ENCODE measurements around the gene PLEKHH2. TPM values are rescaled to one million over a fixed set of nuclear protein-coding genes. Genes with fewer than 3 reads are reported as not detected.

Gene PLEKHH2
- total RNA-seq, 1 experiment from 2014 or later: 21.2 TPM

DNA sequence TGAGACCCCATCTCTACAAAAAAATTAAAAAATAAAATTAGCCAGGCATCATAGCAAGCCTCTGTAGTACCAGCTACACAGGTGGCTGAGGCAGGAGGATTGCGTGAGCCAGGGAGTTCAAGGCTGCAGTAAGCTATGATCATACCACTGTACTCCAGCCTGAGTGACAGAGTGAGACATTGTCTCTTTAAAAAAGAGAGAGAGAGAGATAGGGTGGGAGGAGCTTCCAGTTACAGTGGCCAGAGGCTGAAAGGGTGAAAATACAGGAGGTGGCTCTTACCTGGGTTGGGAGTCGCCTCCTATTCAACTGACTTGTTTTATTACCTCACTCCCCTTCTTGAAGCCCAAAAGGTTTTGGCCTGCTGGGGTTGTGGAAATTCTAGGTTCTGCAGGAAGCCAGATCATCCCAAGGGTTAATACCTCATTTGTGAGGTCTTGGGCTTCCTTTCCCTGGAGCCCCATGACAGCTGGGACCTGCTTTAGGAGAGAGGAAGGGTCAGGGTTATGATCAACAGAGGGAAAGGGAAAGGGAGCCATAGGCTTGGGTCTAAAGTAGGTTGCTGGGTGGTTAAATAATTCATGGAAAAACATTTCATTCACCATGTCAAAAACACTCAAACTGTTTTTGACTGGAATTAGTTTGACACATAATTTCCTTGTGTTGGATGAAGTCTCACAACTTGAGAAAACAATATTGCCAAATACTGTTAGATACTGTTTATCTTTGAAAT is 154.1 kb downstream of the PLEKHH2 start:
- CTCF ChIA-PET: no interaction called here
- H3K27ac Mint-ChIP-seq (ENCODE audit: unreplicated experiment): no peak overlapping the region
- no TSS peak for BruUV-seq (replicated peaks)

DNA sequence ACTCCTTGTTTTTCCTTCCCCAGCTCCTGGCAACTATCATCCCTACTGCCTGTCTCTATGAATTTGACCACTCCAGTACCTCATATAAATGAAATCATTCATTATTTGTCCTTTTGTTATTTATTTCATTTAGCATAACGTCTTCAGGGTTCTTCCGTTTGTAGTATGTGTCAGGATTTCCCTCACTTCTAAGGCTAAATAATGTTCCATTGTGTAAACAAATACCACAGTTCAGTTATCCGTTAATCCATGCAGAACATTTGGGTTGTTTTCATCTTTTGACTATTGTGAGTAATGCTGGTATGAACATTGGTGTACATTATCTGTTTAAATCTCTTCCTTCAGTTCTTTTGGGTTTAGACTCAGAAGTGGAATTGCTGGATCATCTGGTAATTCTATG is 155.6 kb downstream of the PLEKHH2 start:
- CTCF ChIA-PET: no interaction called here
- Mint-ChIP-seq H3K36me3 (ENCODE audit: insufficient read depth, unreplicated experiment) (peaks cover 8% of the 10 kb centered on the region), H3K27ac (ENCODE audit: unreplicated experiment) (no peak overlapping the region), H3K4me1 (ENCODE audit: low read depth, unreplicated experiment) (no peaks in the 10 kb centered on the region), H3K27me3 (ENCODE audit: unreplicated experiment) (no peaks in the 10 kb centered on the region), H3K9me3 (ENCODE audit: low read depth, unreplicated experiment) (no peaks in the 10 kb centered on the region), H3K4me3 (ENCODE audit: low read depth, unreplicated experiment) (no peak overlapping the region)
- no TSS peak for BruUV-seq (replicated peaks)
- TF ChIP-seq, protein P1, sequence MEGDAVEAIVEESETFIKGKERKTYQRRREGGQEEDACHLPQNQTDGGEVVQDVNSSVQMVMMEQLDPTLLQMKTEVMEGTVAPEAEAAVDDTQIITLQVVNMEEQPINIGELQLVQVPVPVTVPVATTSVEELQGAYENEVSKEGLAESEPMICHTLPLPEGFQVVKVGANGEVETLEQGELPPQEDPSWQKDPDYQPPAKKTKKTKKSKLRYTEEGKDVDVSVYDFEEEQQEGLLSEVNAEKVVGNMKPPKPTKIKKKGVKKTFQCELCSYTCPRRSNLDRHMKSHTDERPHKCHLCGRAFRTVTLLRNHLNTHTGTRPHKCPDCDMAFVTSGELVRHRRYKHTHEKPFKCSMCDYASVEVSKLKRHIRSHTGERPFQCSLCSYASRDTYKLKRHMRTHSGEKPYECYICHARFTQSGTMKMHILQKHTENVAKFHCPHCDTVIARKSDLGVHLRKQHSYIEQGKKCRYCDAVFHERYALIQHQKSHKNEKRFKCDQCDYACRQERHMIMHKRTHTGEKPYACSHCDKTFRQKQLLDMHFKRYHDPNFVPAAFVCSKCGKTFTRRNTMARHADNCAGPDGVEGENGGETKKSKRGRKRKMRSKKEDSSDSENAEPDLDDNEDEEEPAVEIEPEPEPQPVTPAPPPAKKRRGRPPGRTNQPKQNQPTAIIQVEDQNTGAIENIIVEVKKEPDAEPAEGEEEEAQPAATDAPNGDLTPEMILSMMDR (IDR thresholded peaks at IDR 0.05; ENCODE audit: unreplicated experiment): no peak
- no peak for DNase-seq
- intact Hi-C loops (cut with micrococcal nuclease; ENCODE audit: unreplicated experiment): no loop called here

More for the DNA sequence above, 154.1 kb downstream of the PLEKHH2 start:
- Mint-ChIP-seq H3K36me3 (ENCODE audit: insufficient read depth, unreplicated experiment) (peaks cover 8% of the 10 kb centered on the region), H3K27me3 (ENCODE audit: unreplicated experiment) (no peaks in the 10 kb centered on the region), H3K4me1 (ENCODE audit: low read depth, unreplicated experiment) (no peaks in the 10 kb centered on the region), H3K4me3 (ENCODE audit: low read depth, unreplicated experiment) (no peak overlapping the region), H3K9me3 (ENCODE audit: low read depth, unreplicated experiment) (no peaks in the 10 kb centered on the region)
- TF ChIP-seq, protein P1 (IDR thresholded peaks at IDR 0.05; ENCODE audit: unreplicated experiment): no peak
- intact Hi-C loops (cut with micrococcal nuclease; ENCODE audit: unreplicated experiment): no loop called here
- DNase-seq: no peak

DNA sequence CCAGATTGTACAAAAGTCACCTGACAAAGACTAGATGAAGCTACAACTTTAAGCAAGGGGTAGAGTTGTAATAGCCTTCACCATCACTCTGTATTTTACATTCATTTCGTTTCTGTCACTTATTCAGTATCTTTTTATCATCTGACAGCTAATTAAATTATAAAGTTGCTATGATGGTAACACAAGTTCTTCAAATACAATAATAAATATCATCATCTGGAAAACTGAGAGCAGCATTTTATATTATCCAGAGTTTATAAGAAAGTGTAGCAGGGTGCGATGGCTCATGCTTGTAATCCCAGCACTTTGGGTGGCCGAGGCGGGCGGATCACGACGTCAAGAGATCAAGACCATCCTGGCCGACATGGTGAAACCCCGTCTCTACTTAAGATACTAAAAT is 157.9 kb downstream of the PLEKHH2 start:
- H3K4me3 Mint-ChIP-seq (ENCODE audit: low read depth, unreplicated experiment): no peak overlapping the region
- peaks cover 9% of the 10 kb centered on the region for H3K4me1 Mint-ChIP-seq (ENCODE audit: low read depth, unreplicated experiment)
- H3K9me3 Mint-ChIP-seq (ENCODE audit: low read depth, unreplicated experiment): no peaks in the 10 kb centered on the region
- DNase-seq: no peak
- BruUV-seq (replicated peaks): no TSS peak
- H3K27me3 Mint-ChIP-seq (ENCODE audit: unreplicated experiment): no peaks in the 10 kb centered on the region
- no peak overlapping the region for H3K27ac Mint-ChIP-seq (ENCODE audit: unreplicated experiment)
- TF ChIP-seq, protein P1 (IDR thresholded peaks at IDR 0.05; ENCODE audit: unreplicated experiment): no peak
- peaks cover 5% of the 10 kb centered on the region for H3K36me3 Mint-ChIP-seq (ENCODE audit: insufficient read depth, unreplicated experiment)
- CTCF ChIA-PET: no interaction called here
- intact Hi-C loops (cut with micrococcal nuclease; ENCODE audit: unreplicated experiment): no loop called here

DNA sequence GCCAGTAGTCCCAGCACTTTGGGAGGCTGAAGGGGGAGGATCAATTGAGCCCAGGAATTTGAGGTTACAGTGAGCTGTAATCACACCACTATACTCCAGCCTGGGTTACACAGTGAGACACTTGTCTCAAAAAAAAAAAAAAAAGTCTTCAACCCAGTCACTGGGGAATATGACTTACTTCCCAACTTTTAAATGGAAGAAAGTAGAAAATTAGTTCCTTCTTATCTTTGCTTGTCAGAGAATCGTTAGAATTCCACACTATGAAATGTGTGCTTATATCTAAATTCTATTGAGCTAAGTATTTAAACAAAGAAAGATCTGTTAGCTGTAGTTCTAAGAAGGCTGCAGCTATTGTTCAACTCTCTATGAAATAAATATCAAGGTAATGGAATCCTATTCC is 159.1 kb downstream of the PLEKHH2 start:
- intact Hi-C loops (cut with micrococcal nuclease; ENCODE audit: unreplicated experiment): no loop called here
- BruUV-seq (replicated peaks): no TSS peak
- TF ChIP-seq, protein P1 (IDR thresholded peaks at IDR 0.05; ENCODE audit: unreplicated experiment): no peak
- no peaks in the 10 kb centered on the region for H3K9me3 Mint-ChIP-seq (ENCODE audit: low read depth, unreplicated experiment)
- CTCF ChIA-PET: no interaction called here
- H3K4me3 Mint-ChIP-seq (ENCODE audit: low read depth, unreplicated experiment): no peak overlapping the region
- H3K27ac Mint-ChIP-seq (ENCODE audit: unreplicated experiment): no peak overlapping the region
- no peak for DNase-seq
- no peaks in the 10 kb centered on the region for H3K27me3 Mint-ChIP-seq (ENCODE audit: unreplicated experiment)
- peaks cover 9% of the 10 kb centered on the region for H3K4me1 Mint-ChIP-seq (ENCODE audit: low read depth, unreplicated experiment)
- H3K36me3 Mint-ChIP-seq (ENCODE audit: insufficient read depth, unreplicated experiment): peaks cover 5% of the 10 kb centered on the region
